IMR-90 (cell line): ENCODE measurements around the gene PRKACG.

Experiments used
- CTCF ChIP-seq: conservative IDR thresholded peaks from 2 replicates; pipeline ENCODE4 v1.5.1; 2012; ENCODE audit warnings: mild to moderate bottlenecking, low read depth, low read length, improper control_type of control experiment
- SMC3 ChIP-seq: fragments of 150-350 bp; IDR thresholded peaks from 2 replicates; pipeline ENCODE4 v1.6.1; 2016; ENCODE audit warnings: low read depth, mild to moderate bottlenecking, antibody characterized with exemption, low read length, moderate library complexity

DNA sequence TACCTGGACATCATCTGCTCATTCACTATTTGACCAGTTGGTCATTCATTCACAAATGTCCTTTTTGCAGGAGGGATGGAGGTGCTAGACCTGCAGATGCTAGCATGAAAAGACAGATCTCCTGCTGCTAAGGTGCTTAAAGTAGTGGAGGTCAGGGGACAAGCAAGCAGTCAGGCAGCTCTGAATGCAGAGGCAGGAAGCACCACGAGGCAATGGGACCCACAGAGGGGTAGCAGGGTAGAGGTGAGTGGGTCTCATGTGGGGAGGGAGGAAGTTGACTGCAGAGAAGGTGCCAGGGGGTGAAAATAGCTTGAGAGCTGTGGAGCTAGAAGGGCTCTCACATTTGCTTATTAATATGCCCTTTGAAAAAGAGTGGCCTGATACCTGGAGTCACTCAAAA, 46.9 kb upstream of the PRKACG start:
- TF ChIP-seq CTCF (no peak), SMC3 (no peak)
